ENCODE results near the gene KCTD5. TPM values are rescaled to one million over a fixed set of nuclear protein-coding genes. Genes with fewer than 3 reads are reported as not detected.
"Not testable (repeated sequence)": the region's sequence is repeated elsewhere in the genome, so short reads cannot be mapped to it uniquely, and the experiment has no call there.

The KCTD5 gene
- total RNA-seq, 1 experiment from 2014 or later = 27.8 TPM

GRCh38 chr16:2675714-2676113 lies 6.6 kb upstream of the KCTD5 start (continued):
- TF ChIP-seq, protein P1, sequence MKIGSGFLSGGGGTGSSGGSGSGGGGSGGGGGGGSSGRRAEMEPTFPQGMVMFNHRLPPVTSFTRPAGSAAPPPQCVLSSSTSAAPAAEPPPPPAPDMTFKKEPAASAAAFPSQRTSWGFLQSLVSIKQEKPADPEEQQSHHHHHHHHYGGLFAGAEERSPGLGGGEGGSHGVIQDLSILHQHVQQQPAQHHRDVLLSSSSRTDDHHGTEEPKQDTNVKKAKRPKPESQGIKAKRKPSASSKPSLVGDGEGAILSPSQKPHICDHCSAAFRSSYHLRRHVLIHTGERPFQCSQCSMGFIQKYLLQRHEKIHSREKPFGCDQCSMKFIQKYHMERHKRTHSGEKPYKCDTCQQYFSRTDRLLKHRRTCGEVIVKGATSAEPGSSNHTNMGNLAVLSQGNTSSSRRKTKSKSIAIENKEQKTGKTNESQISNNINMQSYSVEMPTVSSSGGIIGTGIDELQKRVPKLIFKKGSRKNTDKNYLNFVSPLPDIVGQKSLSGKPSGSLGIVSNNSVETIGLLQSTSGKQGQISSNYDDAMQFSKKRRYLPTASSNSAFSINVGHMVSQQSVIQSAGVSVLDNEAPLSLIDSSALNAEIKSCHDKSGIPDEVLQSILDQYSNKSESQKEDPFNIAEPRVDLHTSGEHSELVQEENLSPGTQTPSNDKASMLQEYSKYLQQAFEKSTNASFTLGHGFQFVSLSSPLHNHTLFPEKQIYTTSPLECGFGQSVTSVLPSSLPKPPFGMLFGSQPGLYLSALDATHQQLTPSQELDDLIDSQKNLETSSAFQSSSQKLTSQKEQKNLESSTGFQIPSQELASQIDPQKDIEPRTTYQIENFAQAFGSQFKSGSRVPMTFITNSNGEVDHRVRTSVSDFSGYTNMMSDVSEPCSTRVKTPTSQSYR (CRISPR knock-in tag; IDR thresholded peaks at IDR 0.05) = no peak
- TF ChIP-seq ZMAT4 (CRISPR knock-in tag; IDR thresholded peaks at IDR 0.05) (no peak), GABPB1 (CRISPR knock-in tag; IDR thresholded peaks at IDR 0.05) (no peak), CBFB (CRISPR knock-in tag; IDR thresholded peaks at IDR 0.05; ENCODE audit: low read depth) (no peak)

- H3K9me3 Mint-ChIP-seq; DNase-seq (ENCODE audit: low spot score); H3K27me3 Mint-ChIP-seq (ENCODE audit: low read depth); ATAC-seq; H3K4me3 Mint-ChIP-seq; H3K36me3 Mint-ChIP-seq; H3K27ac Mint-ChIP-seq; H3K4me1 Mint-ChIP-seq; CTCF ChIA-PET; POLR2A ChIA-PET: not testable (repeated sequence)
These were observed 5.4 kb upstream of the KCTD5 start for GRCh38 chr16:2676937-2677336.

- H3K27ac Mint-ChIP-seq; ATAC-seq; H3K4me1 Mint-ChIP-seq; CTCF ChIA-PET; H3K36me3 Mint-ChIP-seq; DNase-seq (ENCODE audit: low spot score); H3K27me3 Mint-ChIP-seq (ENCODE audit: low read depth); POLR2A ChIA-PET; H3K4me3 Mint-ChIP-seq; H3K9me3 Mint-ChIP-seq: not testable (repeated sequence)
These were observed 3.9 kb upstream of the KCTD5 start for GRCh38 chr16:2678206-2678965.

DNA sequence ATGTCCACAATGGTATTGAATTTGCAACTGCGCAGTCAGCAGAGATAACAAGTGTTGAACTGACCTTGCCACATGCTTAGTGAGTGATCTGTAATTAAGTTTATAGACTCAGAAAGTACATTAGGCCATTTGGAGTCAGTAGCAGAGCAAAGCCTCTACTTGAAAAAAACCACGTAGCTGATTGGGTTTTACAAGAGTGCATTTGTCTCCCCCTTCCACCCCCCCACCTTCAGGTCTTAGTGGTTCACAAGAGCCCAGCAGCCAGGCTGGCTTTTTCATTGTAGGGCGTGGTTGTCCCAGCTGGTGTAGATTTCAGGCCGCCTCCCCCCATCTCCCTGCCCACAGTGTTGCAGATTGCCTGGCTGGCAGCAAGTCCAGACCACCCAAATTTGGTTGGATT lies 2.4 kb upstream of the KCTD5 start:
- H3K9me3 Mint-ChIP-seq; H3K4me1 Mint-ChIP-seq; CTCF ChIA-PET; H3K36me3 Mint-ChIP-seq; H3K27me3 Mint-ChIP-seq (ENCODE audit: low read depth); ATAC-seq; POLR2A ChIA-PET; H3K27ac Mint-ChIP-seq; H3K4me3 Mint-ChIP-seq; DNase-seq (ENCODE audit: low spot score): not testable (repeated sequence)

GRCh38 chr16:2680360-2680759 lies 2.0 kb upstream of the KCTD5 start:
- ATAC-seq; H3K27ac Mint-ChIP-seq; H3K36me3 Mint-ChIP-seq; H3K4me3 Mint-ChIP-seq; POLR2A ChIA-PET; CTCF ChIA-PET; H3K27me3 Mint-ChIP-seq (ENCODE audit: low read depth); DNase-seq (ENCODE audit: low spot score); H3K9me3 Mint-ChIP-seq; H3K4me1 Mint-ChIP-seq: not testable (repeated sequence)

DNA sequence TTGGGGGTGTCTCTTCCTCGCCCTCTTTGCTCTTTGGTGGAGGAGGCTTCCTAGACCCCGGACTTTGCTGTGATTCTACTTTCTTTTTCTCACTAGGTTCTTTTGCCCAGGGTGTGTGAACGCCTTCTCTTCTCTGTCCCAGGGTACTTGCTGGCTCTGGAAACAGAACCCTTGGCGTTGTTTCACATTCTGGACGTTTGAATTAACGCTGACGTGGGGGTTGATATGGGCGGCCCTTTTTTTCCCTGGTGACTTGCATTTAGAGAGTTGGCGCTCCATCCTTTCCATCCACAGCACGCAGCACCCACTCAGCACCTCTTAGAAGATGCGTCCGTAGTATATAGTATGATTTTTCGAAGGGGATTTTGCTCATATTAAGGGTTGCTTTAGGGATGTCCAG lies 718 bp downstream of the KCTD5 start:
- not testable (repeated sequence) for H3K27ac Mint-ChIP-seq; ATAC-seq; H3K36me3 Mint-ChIP-seq; H3K9me3 Mint-ChIP-seq; H3K4me1 Mint-ChIP-seq; DNase-seq (ENCODE audit: low spot score); H3K27me3 Mint-ChIP-seq (ENCODE audit: low read depth)
- POLR2A ChIA-PET = interaction anchor here (0.8 to 1.7 kb wide), 4 partner anchors 9 to 156 kb away, joined by 3 to 6 read pairs (median 4); no protein-coding TSS in a partner anchor
- CTCF ChIA-PET = interaction anchor here (1.0 kb wide), 2 partner anchors 10 to 185 kb away, joined by 3 to 12 read pairs; no protein-coding TSS in a partner anchor
- peak overlapping the region; percentile 91 for H3K4me3 Mint-ChIP-seq

GRCh38 chr16:2686075-2686474 lies 3.8 kb downstream of the KCTD5 start:
- H3K4me3 Mint-ChIP-seq; CTCF ChIA-PET; H3K36me3 Mint-ChIP-seq; DNase-seq (ENCODE audit: low spot score); POLR2A ChIA-PET; H3K27me3 Mint-ChIP-seq (ENCODE audit: low read depth); ATAC-seq; H3K9me3 Mint-ChIP-seq; H3K27ac Mint-ChIP-seq: not testable (repeated sequence)
- peaks cover 10% of the 10 kb centered on the region for H3K4me1 Mint-ChIP-seq
